GM12878 (cell line): ENCODE data around the gene NLE1. TPM values are rescaled to one million over a fixed set of nuclear protein-coding genes. Genes with fewer than 3 reads are reported as not detected.
A peak's percentile ranks its signal among the peaks of the same experiment; 100 is the strongest.

Source experiments
- ATF7 ChIP-seq: fragments of 450-650 bp; IDR thresholded peaks from 2 replicates; pipeline ENCODE4 v1.6.1; 2016; ENCODE audit warnings: low read depth, mild to moderate bottlenecking
- BACH1 ChIP-seq: fragments of 450-650 bp; IDR thresholded peaks from 2 replicates; pipeline ENCODE4 v1.6.1; 2017; ENCODE audit warnings: mild to moderate bottlenecking, borderline replicate concordance
- BHLHE40 ChIP-seq, 2 experiments: fragments of 450-650 bp in 1 of 2; IDR thresholded peaks; 2 replicates each; pipeline ENCODE4 v1.6.1; 2011 to 2017; ENCODE audit warnings: low read depth in 2 of 2, borderline replicate concordance in 1 of 2, improper control_type of control experiment in 1 of 2, low read length in 1 of 2, mild to moderate bottlenecking in 1 of 2
- BMI1 ChIP-seq: fragments of 450-650 bp; IDR thresholded peaks from 2 replicates; pipeline ENCODE4 v1.6.1; 2016; ENCODE audit warnings: mild to moderate bottlenecking, moderate library complexity, borderline replicate concordance
- DPF2 ChIP-seq: fragments of 450-650 bp; IDR thresholded peaks from 2 replicates; pipeline ENCODE4 v1.6.1; 2017; ENCODE audit warnings: mild to moderate bottlenecking
- HCFC1 ChIP-seq: fragments of 150-350 bp; IDR thresholded peaks from 2 replicates; pipeline ENCODE4 v1.6.1; 2014; ENCODE audit warnings: low read length
- MEF2A ChIP-seq: IDR thresholded peaks from 2 replicates; pipeline ENCODE4 v1.6.1; 2011; ENCODE audit warnings: low read depth, mild to moderate bottlenecking, low read length, moderate library complexity; ENCODE audit not compliant: insufficient read depth
- MYC ChIP-seq: IDR thresholded peaks from 2 replicates; pipeline ENCODE4 v1.6.1; 2011; ENCODE audit warnings: mild to moderate bottlenecking, low read length, moderate library complexity, inconsistent platforms; ENCODE audit not compliant: insufficient read depth, insufficient replicate concordance, insufficient read length, severe bottlenecking
- NBN ChIP-seq: fragments of 450-650 bp; IDR thresholded peaks from 2 replicates; pipeline ENCODE4 v1.6.1; 2016
- NR2F1 ChIP-seq: fragments of 450-650 bp; conservative IDR thresholded peaks from 2 replicates; pipeline ENCODE4 v1.6.1; 2017; ENCODE audit warnings: mild to moderate bottlenecking
- POU2F2 ChIP-seq: IDR thresholded peaks from 3 replicates; pipeline ENCODE4 v1.6.1; 2011; ENCODE audit warnings: low read depth, mild to moderate bottlenecking, low read length, borderline replicate concordance
- RUNX3 ChIP-seq: IDR thresholded peaks from 2 replicates; pipeline ENCODE4 v1.6.1; 2012; ENCODE audit warnings: low read length, inconsistent platforms
- SRF ChIP-seq, 2 experiments: IDR thresholded peaks; 2 replicates each; pipeline ENCODE4 v1.6.1; 2011; ENCODE audit warnings: low read depth in 2 of 2, low read length in 2 of 2, mild to moderate bottlenecking in 1 of 2, moderate library complexity in 1 of 2
- STAT1 ChIP-seq: fragments of 450-650 bp; conservative IDR thresholded peaks from 2 replicates; pipeline ENCODE4 v1.6.1; 2014; ENCODE audit warnings: antibody characterized with exemption, mild to moderate bottlenecking
- TAF1 ChIP-seq: IDR thresholded peaks from 2 replicates; pipeline ENCODE4 v1.6.1; 2011; ENCODE audit warnings: mild to moderate bottlenecking, low read depth, low read length, borderline replicate concordance
- ZNF207 ChIP-seq: fragments of 450-650 bp; IDR thresholded peaks from 2 replicates; pipeline ENCODE4 v1.6.1; 2014; ENCODE audit warnings: antibody characterized with exemption, mild to moderate bottlenecking, borderline replicate concordance
- ZNF24 ChIP-seq: fragments of 450-650 bp; IDR thresholded peaks from 2 replicates; pipeline ENCODE4 v1.6.1; 2017; ENCODE audit warnings: antibody characterized with exemption, mild to moderate bottlenecking
- polyA plus RNA-seq, 11 experiments: library from polyadenylated mRNA; depleted of rRNA in 4 of 11; unstranded in 6 of 11; stranded (reverse) in 5 of 11; fragments of >200 nt; fragmentation: Nextera tagmentation in 4 of 11; fragmentation: Illumina TruSeq in 1 of 11; extraction: Ambion mirVana in 4 of 11; extraction: Trizol in 1 of 11; gene quantifications; 1 replicate in 1 of 11; 2 replicates in 10 of 11; pipeline versions ENCODE4 v1.2.1 to v1.2.3, GENCODE V29; 2011 to 2016; ENCODE audit warnings: inconsistent platforms in 2 of 11, missing spikeins in 2 of 11, low read depth in 1 of 11
- total RNA-seq, 4 experiments: library from RNA; depleted of rRNA in 3 of 4; stranded (reverse); fragments of >200 nt in 3 of 4; fragmentation: Illumina TruSeq in 1 of 4; extraction: Trizol in 1 of 4; gene quantifications; 2 replicates each; pipeline versions ENCODE4 v1.2.1 to v1.2.3, GENCODE V29; 2013 to 2021
- TF ChIP-seq, protein P1 (sequence below): fragments of 450-650 bp; conservative IDR thresholded peaks from 2 replicates; pipeline ENCODE4 v1.6.1; 2017; ENCODE audit warnings: mild to moderate bottlenecking, moderate library complexity
- TF ChIP-seq, protein P2 (sequence below): IDR thresholded peaks from 2 replicates; pipeline ENCODE4 v1.6.1; 2011; ENCODE audit warnings: borderline replicate concordance, low read depth, mild to moderate bottlenecking, moderate library complexity, mixed read lengths, low read length; ENCODE audit not compliant: insufficient read depth; ENCODE audit errors: extremely low read length
- TF ChIP-seq, protein P3 (sequence below): IDR thresholded peaks from 2 replicates; pipeline ENCODE4 v1.6.1; 2012; ENCODE audit warnings: low read depth, low read length, improper control_type of control experiment
- TF ChIP-seq, protein P4 (sequence below): fragments of 150-350 bp; IDR thresholded peaks from 2 replicates; pipeline ENCODE4 v1.6.1; 2014; ENCODE audit warnings: mild to moderate bottlenecking, low read depth, low read length
- TF ChIP-seq, protein P5 (sequence below): fragments of 150-350 bp; IDR thresholded peaks from 2 replicates; pipeline ENCODE4 v1.6.1; 2016; ENCODE audit warnings: low read depth, low read length

Gene NLE1
- total and polyA plus RNA-seq, 10 of the 15 experiments (the other 5 are each of a cell fraction or from before 2014, with no cell fraction given), result 2.4 to 33.5 (median 17.6) TPM

DNA sequence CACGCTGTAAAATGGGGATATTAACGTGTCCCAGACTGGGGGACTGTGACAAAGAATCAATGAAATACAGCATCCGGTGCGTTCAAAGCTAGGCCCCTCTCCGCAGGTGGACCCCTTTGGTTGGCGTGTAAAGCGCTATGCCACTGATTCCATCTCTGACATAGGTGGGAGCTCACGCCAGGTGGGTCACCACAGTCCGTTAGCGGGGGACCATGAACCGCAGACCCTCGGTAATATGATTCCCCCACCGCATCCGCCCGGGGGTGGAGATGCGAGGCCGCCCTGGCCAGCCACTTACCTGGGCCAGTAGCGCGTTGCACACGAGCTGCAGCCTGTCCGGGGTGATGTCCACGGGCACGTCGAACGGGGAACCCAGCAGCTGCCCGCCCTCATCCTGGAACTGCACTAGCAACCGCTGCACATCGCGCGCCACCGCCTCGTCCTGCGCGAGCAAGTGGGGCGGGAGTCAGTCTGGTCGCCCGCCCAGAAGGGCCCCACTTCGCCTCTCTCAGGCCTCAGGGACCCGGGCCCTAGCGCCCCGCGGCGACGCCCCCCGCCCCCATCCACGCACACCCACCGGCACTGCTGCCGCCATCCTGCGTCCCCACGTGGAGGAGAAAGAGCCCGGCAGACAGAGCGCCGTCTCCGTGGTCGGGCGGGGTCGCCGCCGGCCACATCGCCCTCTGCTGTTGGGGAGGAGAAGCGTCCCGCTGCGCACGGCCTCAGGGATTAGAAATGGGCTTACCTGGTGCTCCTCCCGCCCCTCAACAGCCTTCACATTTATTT is at the start of gene NLE1 (continued):
- TF ChIP-seq MEF2A (0 out of 2 replicates have a peak, but pooled peaks have one; percentile 15), TAF1 (peak; percentile 95), ZNF207 (peak; percentile 85; the same call in 1 of the 2 replicates), DPF2 (peak; percentile 76), ZNF24 (peak; percentile 78), POU2F2 (peak; percentile 58; the same call in 2 of the 3 replicates), STAT1 (no peak), ATF7 (no peak), HCFC1 (peak; percentile 74), RUNX3 (peak; percentile 91), MYC (peak; percentile 99), BMI1 (no peak), BHLHE40 (IDR thresholded peaks at IDR 0.05; ENCODE audit: borderline replicate concordance in 1 of 2, low read depth in 2 of 2, low read length in 1 of 2) (peak; percentile 67 to 81; a peak in 3 of 4 replicates), NR2F1 (0 out of 2 replicates have a peak, but pooled peaks have one; percentile 14), SRF (IDR thresholded peaks at IDR 0.05; ENCODE audit: low read depth in 2 of 2, low read length in 2 of 2) (no peak), BACH1 (peak; percentile 45; the same call in 1 of the 2 replicates), NBN (0 out of 2 replicates have a peak, but pooled peaks have one; percentile 52)
- TF ChIP-seq, protein P1, sequence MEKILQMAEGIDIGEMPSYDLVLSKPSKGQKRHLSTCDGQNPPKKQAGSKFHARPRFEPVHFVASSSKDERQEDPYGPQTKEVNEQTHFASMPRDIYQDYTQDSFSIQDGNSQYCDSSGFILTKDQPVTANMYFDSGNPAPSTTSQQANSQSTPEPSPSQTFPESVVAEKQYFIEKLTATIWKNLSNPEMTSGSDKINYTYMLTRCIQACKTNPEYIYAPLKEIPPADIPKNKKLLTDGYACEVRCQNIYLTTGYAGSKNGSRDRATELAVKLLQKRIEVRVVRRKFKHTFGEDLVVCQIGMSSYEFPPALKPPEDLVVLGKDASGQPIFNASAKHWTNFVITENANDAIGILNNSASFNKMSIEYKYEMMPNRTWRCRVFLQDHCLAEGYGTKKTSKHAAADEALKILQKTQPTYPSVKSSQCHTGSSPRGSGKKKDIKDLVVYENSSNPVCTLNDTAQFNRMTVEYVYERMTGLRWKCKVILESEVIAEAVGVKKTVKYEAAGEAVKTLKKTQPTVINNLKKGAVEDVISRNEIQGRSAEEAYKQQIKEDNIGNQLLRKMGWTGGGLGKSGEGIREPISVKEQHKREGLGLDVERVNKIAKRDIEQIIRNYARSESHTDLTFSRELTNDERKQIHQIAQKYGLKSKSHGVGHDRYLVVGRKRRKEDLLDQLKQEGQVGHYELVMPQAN, result peak; percentile 98
- TF ChIP-seq, protein P2, sequence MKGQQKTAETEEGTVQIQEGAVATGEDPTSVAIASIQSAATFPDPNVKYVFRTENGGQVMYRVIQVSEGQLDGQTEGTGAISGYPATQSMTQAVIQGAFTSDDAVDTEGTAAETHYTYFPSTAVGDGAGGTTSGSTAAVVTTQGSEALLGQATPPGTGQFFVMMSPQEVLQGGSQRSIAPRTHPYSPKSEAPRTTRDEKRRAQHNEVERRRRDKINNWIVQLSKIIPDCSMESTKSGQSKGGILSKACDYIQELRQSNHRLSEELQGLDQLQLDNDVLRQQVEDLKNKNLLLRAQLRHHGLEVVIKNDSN, result peak; percentile 80
- TF ChIP-seq, protein P3, sequence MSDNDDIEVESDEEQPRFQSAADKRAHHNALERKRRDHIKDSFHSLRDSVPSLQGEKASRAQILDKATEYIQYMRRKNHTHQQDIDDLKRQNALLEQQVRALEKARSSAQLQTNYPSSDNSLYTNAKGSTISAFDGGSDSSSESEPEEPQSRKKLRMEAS, result peak; percentile 99
- TF ChIP-seq, protein P4, sequence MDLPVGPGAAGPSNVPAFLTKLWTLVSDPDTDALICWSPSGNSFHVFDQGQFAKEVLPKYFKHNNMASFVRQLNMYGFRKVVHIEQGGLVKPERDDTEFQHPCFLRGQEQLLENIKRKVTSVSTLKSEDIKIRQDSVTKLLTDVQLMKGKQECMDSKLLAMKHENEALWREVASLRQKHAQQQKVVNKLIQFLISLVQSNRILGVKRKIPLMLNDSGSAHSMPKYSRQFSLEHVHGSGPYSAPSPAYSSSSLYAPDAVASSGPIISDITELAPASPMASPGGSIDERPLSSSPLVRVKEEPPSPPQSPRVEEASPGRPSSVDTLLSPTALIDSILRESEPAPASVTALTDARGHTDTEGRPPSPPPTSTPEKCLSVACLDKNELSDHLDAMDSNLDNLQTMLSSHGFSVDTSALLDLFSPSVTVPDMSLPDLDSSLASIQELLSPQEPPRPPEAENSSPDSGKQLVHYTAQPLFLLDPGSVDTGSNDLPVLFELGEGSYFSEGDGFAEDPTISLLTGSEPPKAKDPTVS, result no peak
- TF ChIP-seq, protein P5, sequence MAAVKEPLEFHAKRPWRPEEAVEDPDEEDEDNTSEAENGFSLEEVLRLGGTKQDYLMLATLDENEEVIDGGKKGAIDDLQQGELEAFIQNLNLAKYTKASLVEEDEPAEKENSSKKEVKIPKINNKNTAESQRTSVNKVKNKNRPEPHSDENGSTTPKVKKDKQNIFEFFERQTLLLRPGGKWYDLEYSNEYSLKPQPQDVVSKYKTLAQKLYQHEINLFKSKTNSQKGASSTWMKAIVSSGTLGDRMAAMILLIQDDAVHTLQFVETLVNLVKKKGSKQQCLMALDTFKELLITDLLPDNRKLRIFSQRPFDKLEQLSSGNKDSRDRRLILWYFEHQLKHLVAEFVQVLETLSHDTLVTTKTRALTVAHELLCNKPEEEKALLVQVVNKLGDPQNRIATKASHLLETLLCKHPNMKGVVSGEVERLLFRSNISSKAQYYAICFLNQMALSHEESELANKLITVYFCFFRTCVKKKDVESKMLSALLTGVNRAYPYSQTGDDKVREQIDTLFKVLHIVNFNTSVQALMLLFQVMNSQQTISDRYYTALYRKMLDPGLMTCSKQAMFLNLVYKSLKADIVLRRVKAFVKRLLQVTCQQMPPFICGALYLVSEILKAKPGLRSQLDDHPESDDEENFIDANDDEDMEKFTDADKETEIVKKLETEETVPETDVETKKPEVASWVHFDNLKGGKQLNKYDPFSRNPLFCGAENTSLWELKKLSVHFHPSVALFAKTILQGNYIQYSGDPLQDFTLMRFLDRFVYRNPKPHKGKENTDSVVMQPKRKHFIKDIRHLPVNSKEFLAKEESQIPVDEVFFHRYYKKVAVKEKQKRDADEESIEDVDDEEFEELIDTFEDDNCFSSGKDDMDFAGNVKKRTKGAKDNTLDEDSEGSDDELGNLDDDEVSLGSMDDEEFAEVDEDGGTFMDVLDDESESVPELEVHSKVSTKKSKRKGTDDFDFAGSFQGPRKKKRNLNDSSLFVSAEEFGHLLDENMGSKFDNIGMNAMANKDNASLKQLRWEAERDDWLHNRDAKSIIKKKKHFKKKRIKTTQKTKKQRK, result no peak
